HepG2 (cell line): ENCODE measurements around the gene PPARA.

ENCODE experiments used
- HIVEP1 ChIP-seq: sonication (generic); formaldehyde crosslinking; IDR thresholded peaks from 2 replicates; pipeline ENCODE4 v1.4.0; 2020; ENCODE audit warnings: mild to moderate bottlenecking, missing genetic modification reagents
- KLF16 ChIP-seq, 2 experiments: sonication (generic) in 1 of 2; formaldehyde crosslinking in 1 of 2; IDR thresholded peaks; 2 replicates each; pipeline versions ENCODE4 v1.6.1 to v1.8.0; 2016 to 2023; ENCODE audit warnings: missing genetic modification reagents in 2 of 2, missing compliant biosample characterization in 1 of 2
- MXI1 ChIP-seq: IDR thresholded peaks from 3 replicates; pipeline ENCODE4 v1.6.1; 2012; ENCODE audit warnings: low read depth, low read length, inconsistent platforms, borderline replicate concordance
- PTBP1 ChIP-seq: fragments of 200-400 bp; formaldehyde crosslinking; IDR thresholded peaks from 2 replicates; pipeline ENCODE4 v1.6.1; 2018; ENCODE audit warnings: low read length, low read depth; ENCODE audit not compliant: poor library complexity, severe bottlenecking
- REPIN1 ChIP-seq: sonication (generic); formaldehyde crosslinking; IDR thresholded peaks from 2 replicates; pipeline ENCODE4 v1.8.0; 2022; ENCODE audit warnings: missing genetic modification reagents, low read depth, mild to moderate bottlenecking, borderline replicate concordance
- SIN3A ChIP-seq: IDR thresholded peaks from 2 replicates; pipeline ENCODE4 v1.6.1; 2011; ENCODE audit warnings: low read depth, mild to moderate bottlenecking, control low read depth, low read length, borderline replicate concordance
- TAF1 ChIP-seq: sonication (generic); formaldehyde crosslinking; IDR thresholded peaks from 2 replicates; pipeline ENCODE4 v1.4.0; 2020; ENCODE audit warnings: missing genetic modification reagents
- ZNF761 ChIP-seq: sonication (generic); formaldehyde crosslinking; conservative IDR thresholded peaks from 2 replicates; pipeline ENCODE4 v1.4.0; 2020; ENCODE audit warnings: mild to moderate bottlenecking, missing genetic modification reagents
- TF ChIP-seq, protein P1 (sequence below): sonication (generic); formaldehyde crosslinking; IDR thresholded peaks from 2 replicates; pipeline ENCODE4 v1.8.0; 2022; ENCODE audit warnings: low read depth, missing genetic modification reagents
- TF ChIP-seq, protein P2 (sequence below): sonication (generic); formaldehyde crosslinking; IDR thresholded peaks from 2 replicates; pipeline ENCODE4 v1.5.0; 2020; ENCODE audit warnings: mild to moderate bottlenecking, missing genetic modification reagents, moderate library complexity
- TF ChIP-seq, protein P3 (sequence below), 2 experiments: sonication (generic) in 1 of 2; formaldehyde crosslinking in 1 of 2; IDR thresholded peaks; 2 replicates each; pipeline versions ENCODE4 v1.5.1 to v1.6.1; 2011 to 2020; ENCODE audit warnings: borderline replicate concordance in 1 of 2, low read depth in 1 of 2, low read length in 1 of 2, mild to moderate bottlenecking in 1 of 2, missing genetic modification reagents in 1 of 2, moderate library complexity in 1 of 2

DNA sequence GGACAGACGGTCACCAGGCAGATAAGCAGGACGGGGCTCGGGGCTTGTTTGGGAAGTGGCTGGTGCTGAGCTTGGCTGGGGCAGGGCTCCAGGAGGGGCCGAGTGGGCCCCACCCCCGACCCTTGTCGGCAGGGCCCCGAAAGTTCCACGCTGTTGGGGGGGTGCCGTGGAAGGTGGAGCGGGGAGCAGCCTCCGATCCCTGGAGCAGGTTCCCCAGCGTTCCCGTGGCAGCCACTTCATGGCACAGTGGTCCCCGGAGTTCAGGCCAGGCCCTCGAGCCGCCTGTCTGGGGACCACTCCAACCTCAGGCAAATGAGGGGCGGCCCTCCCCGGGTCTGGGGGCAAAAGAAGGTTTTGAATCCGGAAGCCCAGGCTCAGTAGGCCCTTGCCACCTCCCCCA is 46.7 kb upstream of the PPARA start:
- TF ChIP-seq ZNF761 = no peak
- no peak for TF ChIP-seq REPIN1
- no peak for TF ChIP-seq SIN3A
- TF ChIP-seq, protein P1, sequence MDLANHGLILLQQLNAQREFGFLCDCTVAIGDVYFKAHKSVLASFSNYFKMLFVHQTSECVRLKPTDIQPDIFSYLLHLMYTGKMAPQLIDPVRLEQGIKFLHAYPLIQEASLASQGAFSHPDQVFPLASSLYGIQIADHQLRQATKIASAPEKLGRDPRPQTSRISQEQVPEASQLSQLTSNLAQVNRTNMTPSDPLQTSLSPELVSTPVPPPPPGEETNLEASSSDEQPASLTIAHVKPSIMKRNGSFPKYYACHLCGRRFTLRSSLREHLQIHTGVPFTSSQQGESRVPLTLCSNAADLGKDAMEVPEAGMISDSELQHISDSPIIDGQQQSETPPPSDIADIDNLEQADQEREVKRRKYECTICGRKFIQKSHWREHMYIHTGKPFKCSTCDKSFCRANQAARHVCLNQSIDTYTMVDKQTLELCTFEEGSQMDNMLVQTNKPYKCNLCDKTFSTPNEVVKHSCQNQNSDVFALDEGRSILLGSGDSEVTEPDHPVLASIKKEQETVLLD (CRISPR knock-in tag) = no peak
- TF ChIP-seq KLF16 (CRISPR knock-in tag; IDR thresholded peaks at IDR 0.05) = no peak
- TF ChIP-seq, protein P2, sequence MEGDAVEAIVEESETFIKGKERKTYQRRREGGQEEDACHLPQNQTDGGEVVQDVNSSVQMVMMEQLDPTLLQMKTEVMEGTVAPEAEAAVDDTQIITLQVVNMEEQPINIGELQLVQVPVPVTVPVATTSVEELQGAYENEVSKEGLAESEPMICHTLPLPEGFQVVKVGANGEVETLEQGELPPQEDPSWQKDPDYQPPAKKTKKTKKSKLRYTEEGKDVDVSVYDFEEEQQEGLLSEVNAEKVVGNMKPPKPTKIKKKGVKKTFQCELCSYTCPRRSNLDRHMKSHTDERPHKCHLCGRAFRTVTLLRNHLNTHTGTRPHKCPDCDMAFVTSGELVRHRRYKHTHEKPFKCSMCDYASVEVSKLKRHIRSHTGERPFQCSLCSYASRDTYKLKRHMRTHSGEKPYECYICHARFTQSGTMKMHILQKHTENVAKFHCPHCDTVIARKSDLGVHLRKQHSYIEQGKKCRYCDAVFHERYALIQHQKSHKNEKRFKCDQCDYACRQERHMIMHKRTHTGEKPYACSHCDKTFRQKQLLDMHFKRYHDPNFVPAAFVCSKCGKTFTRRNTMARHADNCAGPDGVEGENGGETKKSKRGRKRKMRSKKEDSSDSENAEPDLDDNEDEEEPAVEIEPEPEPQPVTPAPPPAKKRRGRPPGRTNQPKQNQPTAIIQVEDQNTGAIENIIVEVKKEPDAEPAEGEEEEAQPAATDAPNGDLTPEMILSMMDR (CRISPR knock-in tag) = no peak
- TF ChIP-seq PTBP1 = no peak
- TF ChIP-seq, protein P3, sequence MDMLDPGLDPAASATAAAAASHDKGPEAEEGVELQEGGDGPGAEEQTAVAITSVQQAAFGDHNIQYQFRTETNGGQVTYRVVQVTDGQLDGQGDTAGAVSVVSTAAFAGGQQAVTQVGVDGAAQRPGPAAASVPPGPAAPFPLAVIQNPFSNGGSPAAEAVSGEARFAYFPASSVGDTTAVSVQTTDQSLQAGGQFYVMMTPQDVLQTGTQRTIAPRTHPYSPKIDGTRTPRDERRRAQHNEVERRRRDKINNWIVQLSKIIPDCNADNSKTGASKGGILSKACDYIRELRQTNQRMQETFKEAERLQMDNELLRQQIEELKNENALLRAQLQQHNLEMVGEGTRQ (IDR thresholded peaks at IDR 0.05; ENCODE audit: low read depth, low read length) = no peak
- TF ChIP-seq, protein P3 (CRISPR knock-in tag; IDR thresholded peaks at IDR 0.05; ENCODE audit: borderline replicate concordance) = no peak
- no peak for TF ChIP-seq MXI1
- no peak for TF ChIP-seq HIVEP1 (CRISPR knock-in tag)
- TF ChIP-seq TAF1 (CRISPR knock-in tag) = no peak
